Measurements from ENCODE around the gene S100A16. TPM values are rescaled to one million over a fixed set of nuclear protein-coding genes. Genes with fewer than 3 reads are reported as not detected.
A peak's percentile ranks its signal among the peaks of the same experiment; 100 is the strongest.

S100A16 gene
- total RNA-seq, 1 donor from 2014 or later, result 1,016 TPM

- no peak for TF ChIP-seq CTCF (conservative IDR thresholded peaks at IDR 0.05; ENCODE audit: low read depth, low read length)
- DNase-seq (ENCODE audit: low read depth), result no peak
- H3K4me3 ChIP-seq (ENCODE audit: low read depth, low read length), result peak overlapping the region; percentile 99
Observed at GRCh38 chr1:153612111-153612754, 704 bp downstream of the S100A16 start.

- no peak for TF ChIP-seq CTCF (conservative IDR thresholded peaks at IDR 0.05; ENCODE audit: low read depth, low read length)
- DNase-seq (ENCODE audit: low read depth), result no peak
Observed at GRCh38 chr1:153611356-153611755, 1.6 kb downstream of the S100A16 start.

GRCh38 chr1:153610811-153611301, 2.1 kb downstream of the S100A16 start:
- TF ChIP-seq CTCF (conservative IDR thresholded peaks at IDR 0.05; ENCODE audit: low read depth, low read length), result no peak
- peak overlapping the region; percentile 99 for H3K4me3 ChIP-seq (ENCODE audit: low read depth, low read length)
- no peak for DNase-seq (ENCODE audit: low read depth)

More at GRCh38 chr1:153611356-153611755, 1.6 kb downstream of the S100A16 start:
- H3K4me3 ChIP-seq (ENCODE audit: low read depth, low read length), result peak overlapping the region; percentile 99

- no peak for DNase-seq (ENCODE audit: low read depth)
- no peak for TF ChIP-seq CTCF (conservative IDR thresholded peaks at IDR 0.05; ENCODE audit: low read depth, low read length)
- H3K4me3 ChIP-seq (ENCODE audit: low read depth, low read length), result peak overlapping the region; percentile 99
Observed at GRCh38 chr1:153610334-153610733, 2.6 kb downstream of the S100A16 start.

- TF ChIP-seq CTCF (conservative IDR thresholded peaks at IDR 0.05; ENCODE audit: low read depth, low read length), result no peak
- no peak for DNase-seq (ENCODE audit: low read depth)
- H3K4me3 ChIP-seq (ENCODE audit: low read depth, low read length), result peak overlapping the region; percentile 99
Observed at GRCh38 chr1:153609585-153609907, 3.4 kb downstream of the S100A16 start.

GRCh38 chr1:153608742-153609584, 4.0 kb downstream of the S100A16 start:
- DNase-seq (ENCODE audit: low read depth), result peak; percentile 76
- peak overlapping the region; percentile 99 for H3K4me3 ChIP-seq (ENCODE audit: low read depth, low read length)
- no peak for TF ChIP-seq CTCF (conservative IDR thresholded peaks at IDR 0.05; ENCODE audit: low read depth, low read length)
